Sigmoid colon (tissue), 7 donors: ENCODE measurements around the gene PPP4R2. TPM values are rescaled to one million over a fixed set of nuclear protein-coding genes. Genes with fewer than 3 reads are reported as not detected.

Experiments
- DNase-seq: peaks from one replicate; pipeline ENCODE4 v3.0.0-alpha.2; 2019
- H3K27ac ChIP-seq, 4 donors: fragments of 200-600 bp; sonication (generic); one replicate each; pipeline ENCODE4 v1.5.1; 2016 to 2019; ENCODE audit warnings: mild to moderate bottlenecking in 1 of 4
- H3K27me3 ChIP-seq, 3 donors: fragments of 200-600 bp; sonication (generic); one replicate each; pipeline ENCODE4 v1.5.1; 2019; ENCODE audit warnings: mild to moderate bottlenecking in 1 of 3
- H3K36me3 ChIP-seq, 4 donors: fragments of 200-600 bp; sonication (generic); one replicate each; pipeline ENCODE4 v1.5.1; 2016 to 2019
- H3K4me1 ChIP-seq, 4 donors: fragments of 200-600 bp; sonication (generic); one replicate each; pipeline ENCODE4 v1.5.1; 2017 to 2019
- H3K4me3 ChIP-seq, 4 donors: fragments of 200-600 bp; sonication (generic); one replicate each; pipeline ENCODE4 v1.5.1; 2017 to 2019; ENCODE audit warnings: mild to moderate bottlenecking in 2 of 4, moderate library complexity in 1 of 4
- H3K9me3 ChIP-seq, 4 donors: fragments of 200-600 bp in 3 of 4; sonication (generic) in 3 of 4; one replicate each; pipeline versions ENCODE4 v1.5.1 to v1.6.1; 2013 to 2019
- CTCF ChIP-seq, 4 experiments: fragments of 450-650 bp in 3 of 4; fragments of 200-600 bp in 1 of 4; IDR thresholded peaks; one replicate each; pipeline ENCODE4 v1.5.1; 2016 to 2019; ENCODE audit warnings: antibody characterized with exemption in 4 of 4, mild to moderate bottlenecking in 3 of 4, moderate library complexity in 2 of 4
- EP300 ChIP-seq, 4 donors: sonication (generic); formaldehyde crosslinking; IDR thresholded peaks; one replicate each; pipeline ENCODE4 v1.6.1; 2017; ENCODE audit warnings: antibody characterized with exemption in 4 of 4
- POLR2A ChIP-seq, 2 donors: fragments of 450-650 bp; IDR thresholded peaks; one replicate each; pipeline ENCODE4 v1.6.1; 2016; ENCODE audit warnings: antibody characterized with exemption in 2 of 2, mild to moderate bottlenecking in 2 of 2, moderate library complexity in 2 of 2
- POLR2AphosphoS5 ChIP-seq, 4 donors: sonication (generic); formaldehyde crosslinking; IDR thresholded peaks; one replicate each; pipeline ENCODE4 v1.6.1; 2017; ENCODE audit warnings: antibody characterized with exemption in 4 of 4
- WGBS, 2 donors: extraction: QIAGEN DNeasy Blood & Tissue Kit; methylation state at CpG; one replicate each; pipeline ENCODE4 v1.1.7; 2013; 5-methylcytosine and 5-hydroxymethylcytosine counted together
- intact Hi-C: fragments of 100-400 bp; cut with DNase I; formaldehyde crosslinking; loops from one replicate; pipeline ENCODE4 v1.15.1; 2023
- polyA plus RNA-seq, 3 donors: library from polyadenylated mRNA; stranded (reverse); fragments of 200-250 nt; gene quantifications; one replicate each; pipeline ENCODE4 v1.2.3, GENCODE V29; 2013
- total RNA-seq, 4 donors: library from RNA; depleted of rRNA; stranded (reverse); fragments of >200 nt; gene quantifications; one replicate each; pipeline ENCODE4 v1.1.0, GENCODE V29; 2016
- donor health status: healthy with polysubstance abuse.
- donor health status: Bipolar disorder and iron deficiency.
- donor health status: healthy.

PPP4R2 gene
- total and polyA plus RNA-seq, 7 donors = 20.3 to 53.2 (median 33.4) TPM

- Histone ChIP-seq H3K4me3 (no peak overlapping the region), H3K27me3 (no peaks in the 10 kb centered on the region), H3K9me3 (no peaks in the 10 kb centered on the region), H3K36me3 (no peaks in the 10 kb centered on the region), H3K4me1 (peaks cover 0 to 61% (median 38%) of the 10 kb centered on the region in 4 donors), H3K27ac (no peak overlapping the region)
- no peak for DNase-seq
- TF ChIP-seq POLR2A (IDR thresholded peaks at IDR 0.05) (no peak), EP300 (IDR thresholded peaks at IDR 0.05) (no peak), POLR2AphosphoS5 (IDR thresholded peaks at IDR 0.05) (no peak), CTCF (IDR thresholded peaks at IDR 0.05) (no peak)
- intact Hi-C loops = no loop called here
- WGBS, 2 donors = 23 to 60% methylated on average over 6 of the region's 6 CpGs
These were observed 29.6 kb downstream of the PPP4R2 start for GRCh38 chr3:73026111-73026759.

GRCh38 chr3:73026760-73027113, 30.1 kb downstream of the PPP4R2 start:
- intact Hi-C loops = no loop called here
- H3K36me3 ChIP-seq = no peaks in the 10 kb centered on the region
- 19 to 73% methylated on average over 2 of the region's 2 CpGs for WGBS, 2 donors
- no peak for DNase-seq
- H3K9me3 ChIP-seq = no peaks in the 10 kb centered on the region
- peaks cover 0 to 56% (median 35%) of the 10 kb centered on the region in 4 donors for H3K4me1 ChIP-seq
- H3K4me3 ChIP-seq = no peak overlapping the region
- TF ChIP-seq POLR2A (IDR thresholded peaks at IDR 0.05) (no peak), POLR2AphosphoS5 (IDR thresholded peaks at IDR 0.05) (no peak), CTCF (IDR thresholded peaks at IDR 0.05) (no peak), EP300 (IDR thresholded peaks at IDR 0.05) (no peak)
- no peaks in the 10 kb centered on the region for H3K27me3 ChIP-seq
- H3K27ac ChIP-seq = no peak overlapping the region

GRCh38 chr3:73028803-73029202, 32.2 kb downstream of the PPP4R2 start:
- DNase-seq = no peak
- Histone ChIP-seq H3K4me1 (peaks cover 0 to 62% (median 43%) of the 10 kb centered on the region in 4 donors), H3K27ac (peak overlapping the region in 1 of 4 donors; percentile 2), H3K36me3 (no peaks in the 10 kb centered on the region), H3K4me3 (no peak overlapping the region), H3K27me3 (no peaks in the 10 kb centered on the region), H3K9me3 (no peaks in the 10 kb centered on the region)
- TF ChIP-seq EP300 (IDR thresholded peaks at IDR 0.05) = no peak
- WGBS, 2 donors = 63 to 68% methylated on average over 4 of the region's 4 CpGs
- intact Hi-C loops = no loop called here

- 53 to 59% methylated on average over 1 of the region's 1 CpG for WGBS, 2 donors
- H3K36me3 ChIP-seq = no peaks in the 10 kb centered on the region
- DNase-seq = no peak
- no peak for TF ChIP-seq POLR2A (IDR thresholded peaks at IDR 0.05)
- no peak for TF ChIP-seq POLR2AphosphoS5 (IDR thresholded peaks at IDR 0.05)
- TF ChIP-seq EP300 (IDR thresholded peaks at IDR 0.05) = no peak
- no peaks in the 10 kb centered on the region for H3K27me3 ChIP-seq
- H3K4me3 ChIP-seq = no peak overlapping the region
- H3K9me3 ChIP-seq = no peaks in the 10 kb centered on the region
- H3K27ac ChIP-seq = peak overlapping the region in 1 of 4 donors; percentile 2
- H3K4me1 ChIP-seq = peaks cover 0 to 67% (median 44%) of the 10 kb centered on the region in 4 donors
- intact Hi-C loops = no loop called here
These were observed 32.7 kb downstream of the PPP4R2 start for GRCh38 chr3:73029321-73029796.

GRCh38 chr3:73030073-73030597, 33.5 kb downstream of the PPP4R2 start:
- H3K9me3 ChIP-seq = no peaks in the 10 kb centered on the region
- intact Hi-C loops = no loop called here
- WGBS, 2 donors = 97 to 98% methylated on average over 1 of the region's 1 CpG
- TF ChIP-seq POLR2AphosphoS5 (IDR thresholded peaks at IDR 0.05) (no peak), POLR2A (IDR thresholded peaks at IDR 0.05) (no peak), EP300 (IDR thresholded peaks at IDR 0.05) (no peak), CTCF (IDR thresholded peaks at IDR 0.05) (no peak)
- no peaks in the 10 kb centered on the region for H3K36me3 ChIP-seq
- DNase-seq = no peak
- no peak overlapping the region for H3K4me3 ChIP-seq
- no peaks in the 10 kb centered on the region for H3K27me3 ChIP-seq
- no peak overlapping the region for H3K27ac ChIP-seq
- H3K4me1 ChIP-seq = peaks cover 0 to 63% (median 38%) of the 10 kb centered on the region in 4 donors
